D721Med (cell line): ENCODE results near the gene ILDR1.

ENCODE experiments used
- DNase-seq: peaks from one replicate; pipeline ENCODE4 v3.0.0; 2011; ENCODE audit warnings: low spot score; ENCODE audit not compliant: insufficient read length
- FAIRE-seq: peaks from 2 replicates; lab custom pipeline; 2011; peaks lifted over from hg19 to GRCh38; lab: Jason Lieb, UNC
- CTCF ChIP-seq: IDR thresholded peaks from 2 replicates; pipeline ENCODE4 v1.5.1; 2012; ENCODE audit warnings: mild to moderate bottlenecking, control low read depth; ENCODE audit not compliant: insufficient read depth; ENCODE audit errors: missing control alignments

Gene ILDR1

GRCh38 chr3:122019493-122019892 lies 2.6 kb downstream of the ILDR1 start:
- FAIRE-seq = no peak
- no peak for TF ChIP-seq CTCF
- no peak for DNase-seq

- TF ChIP-seq CTCF = no peak
- no peak for DNase-seq
- FAIRE-seq = no peak
These were observed 7.3 kb downstream of the ILDR1 start for GRCh38 chr3:122014741-122015140.

GRCh38 chr3:122013448-122013925 lies 8.6 kb downstream of the ILDR1 start:
- FAIRE-seq = no peak
- no peak for TF ChIP-seq CTCF
- no peak for DNase-seq

- DNase-seq = no peak
- TF ChIP-seq CTCF = no peak
- no peak for FAIRE-seq
These were observed 9.2 kb downstream of the ILDR1 start for GRCh38 chr3:122012821-122013220.

GRCh38 chr3:122011396-122011795 lies 10.7 kb downstream of the ILDR1 start:
- FAIRE-seq = no peak
- DNase-seq = no peak
- no peak for TF ChIP-seq CTCF

- DNase-seq = no peak
- TF ChIP-seq CTCF = no peak
- FAIRE-seq = no peak
These were observed 11.5 kb downstream of the ILDR1 start for GRCh38 chr3:122010506-122010905.

- no peak for FAIRE-seq
- no peak for TF ChIP-seq CTCF
- no peak for DNase-seq
These were observed 13.9 kb downstream of the ILDR1 start for GRCh38 chr3:122008166-122008565.
